GM12801 (cell line): ENCODE measurements around the gene PEX14.

Source experiments
- TF ChIP-seq, protein P1 (sequence below): IDR thresholded peaks from one replicate; pipeline ENCODE4 v1.5.1; 2011; ENCODE audit warnings: control low read depth; ENCODE audit not compliant: insufficient read length; ENCODE audit errors: extremely low read depth

The PEX14 gene, protein sequence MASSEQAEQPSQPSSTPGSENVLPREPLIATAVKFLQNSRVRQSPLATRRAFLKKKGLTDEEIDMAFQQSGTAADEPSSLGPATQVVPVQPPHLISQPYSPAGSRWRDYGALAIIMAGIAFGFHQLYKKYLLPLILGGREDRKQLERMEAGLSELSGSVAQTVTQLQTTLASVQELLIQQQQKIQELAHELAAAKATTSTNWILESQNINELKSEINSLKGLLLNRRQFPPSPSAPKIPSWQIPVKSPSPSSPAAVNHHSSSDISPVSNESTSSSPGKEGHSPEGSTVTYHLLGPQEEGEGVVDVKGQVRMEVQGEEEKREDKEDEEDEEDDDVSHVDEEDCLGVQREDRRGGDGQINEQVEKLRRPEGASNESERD

DNA sequence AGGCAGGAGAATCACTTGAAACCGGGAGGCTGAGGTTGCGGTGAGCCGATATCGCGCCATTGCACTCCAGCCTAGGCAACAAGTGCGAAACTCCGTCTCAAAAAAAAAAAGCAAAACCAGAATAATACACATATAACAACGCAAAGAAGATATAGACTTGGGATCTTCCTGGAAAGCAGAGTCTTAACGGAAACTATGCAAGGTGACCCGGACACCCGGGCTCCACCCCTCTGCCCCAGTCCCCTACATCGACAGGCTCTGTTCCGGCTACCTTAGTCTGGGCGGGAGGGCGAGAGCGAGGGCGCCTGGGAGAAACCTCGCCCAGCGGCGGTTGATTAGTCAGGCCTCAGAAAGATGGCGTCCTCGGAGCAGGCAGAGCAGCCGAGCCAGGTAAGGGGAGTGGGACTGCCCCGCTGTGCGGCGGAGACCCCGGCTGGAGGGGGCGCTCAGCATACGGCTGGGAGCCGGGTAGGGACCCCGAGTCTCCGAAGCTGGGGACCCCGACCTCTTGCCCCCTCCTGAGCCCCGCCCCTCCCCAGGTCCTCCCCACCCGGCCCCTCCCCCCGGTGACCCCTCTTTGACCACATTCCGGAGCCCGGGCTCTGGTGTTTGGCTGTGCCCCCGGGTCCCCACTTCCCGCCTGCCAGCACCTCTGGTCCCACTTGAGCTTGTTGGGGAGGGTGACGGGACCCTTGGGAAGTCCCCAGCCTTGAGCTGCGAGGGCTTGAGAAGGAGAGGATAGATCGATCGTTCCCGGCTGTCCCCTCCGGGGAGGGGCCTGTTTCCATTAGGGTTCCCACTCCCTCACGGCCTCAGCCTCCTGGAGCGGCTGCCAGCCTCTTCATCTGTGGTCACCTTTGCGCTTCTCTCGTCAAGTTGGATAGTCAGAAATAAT, at the start of gene PEX14:
Gene PEX14 (plus strand): TSS at position 338 of the 895 bp plus-strand sequence. CDS start 17 bp downstream, at position 355.
- TF ChIP-seq, protein P1, sequence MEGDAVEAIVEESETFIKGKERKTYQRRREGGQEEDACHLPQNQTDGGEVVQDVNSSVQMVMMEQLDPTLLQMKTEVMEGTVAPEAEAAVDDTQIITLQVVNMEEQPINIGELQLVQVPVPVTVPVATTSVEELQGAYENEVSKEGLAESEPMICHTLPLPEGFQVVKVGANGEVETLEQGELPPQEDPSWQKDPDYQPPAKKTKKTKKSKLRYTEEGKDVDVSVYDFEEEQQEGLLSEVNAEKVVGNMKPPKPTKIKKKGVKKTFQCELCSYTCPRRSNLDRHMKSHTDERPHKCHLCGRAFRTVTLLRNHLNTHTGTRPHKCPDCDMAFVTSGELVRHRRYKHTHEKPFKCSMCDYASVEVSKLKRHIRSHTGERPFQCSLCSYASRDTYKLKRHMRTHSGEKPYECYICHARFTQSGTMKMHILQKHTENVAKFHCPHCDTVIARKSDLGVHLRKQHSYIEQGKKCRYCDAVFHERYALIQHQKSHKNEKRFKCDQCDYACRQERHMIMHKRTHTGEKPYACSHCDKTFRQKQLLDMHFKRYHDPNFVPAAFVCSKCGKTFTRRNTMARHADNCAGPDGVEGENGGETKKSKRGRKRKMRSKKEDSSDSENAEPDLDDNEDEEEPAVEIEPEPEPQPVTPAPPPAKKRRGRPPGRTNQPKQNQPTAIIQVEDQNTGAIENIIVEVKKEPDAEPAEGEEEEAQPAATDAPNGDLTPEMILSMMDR: no peak

DNA sequence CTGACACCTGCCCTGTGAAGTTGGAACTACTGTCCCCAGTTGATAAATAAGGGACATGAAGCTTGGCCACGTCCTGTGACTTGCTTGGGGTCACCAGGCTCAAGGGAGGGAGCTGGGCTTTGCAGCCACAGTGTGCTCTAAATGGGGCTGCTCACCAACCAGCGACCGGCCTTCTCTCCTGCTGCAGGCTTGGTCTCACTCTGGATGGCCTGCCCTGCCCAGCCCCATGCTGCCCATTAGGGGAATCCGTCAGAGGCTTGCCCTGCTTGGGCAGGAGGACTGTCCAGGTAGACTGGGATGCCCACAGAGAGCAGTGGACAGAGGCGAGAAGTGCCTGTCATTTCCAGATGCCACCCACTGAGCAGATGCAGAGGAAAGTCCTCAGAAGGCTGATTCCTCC, 45.8 kb upstream of the PEX14 start:
- TF ChIP-seq, protein P1: no peak

DNA sequence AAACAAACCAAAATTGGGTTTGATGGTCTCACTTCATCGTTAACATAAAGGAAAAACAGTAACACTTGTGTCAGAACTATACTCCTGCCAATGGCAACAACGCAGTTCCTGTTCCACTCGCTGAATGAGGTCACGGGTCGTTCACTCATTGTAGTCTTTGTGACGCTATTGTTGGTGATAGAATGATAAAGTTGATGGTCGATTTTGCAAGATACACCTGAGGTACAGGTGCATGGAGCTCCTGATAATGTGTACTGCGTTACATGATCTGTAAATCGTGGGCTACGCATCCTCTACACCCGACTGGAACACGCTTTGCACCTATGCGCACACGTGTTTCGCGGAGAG, 44.9 kb upstream of the PEX14 start:
- TF ChIP-seq, protein P1: no peak

DNA sequence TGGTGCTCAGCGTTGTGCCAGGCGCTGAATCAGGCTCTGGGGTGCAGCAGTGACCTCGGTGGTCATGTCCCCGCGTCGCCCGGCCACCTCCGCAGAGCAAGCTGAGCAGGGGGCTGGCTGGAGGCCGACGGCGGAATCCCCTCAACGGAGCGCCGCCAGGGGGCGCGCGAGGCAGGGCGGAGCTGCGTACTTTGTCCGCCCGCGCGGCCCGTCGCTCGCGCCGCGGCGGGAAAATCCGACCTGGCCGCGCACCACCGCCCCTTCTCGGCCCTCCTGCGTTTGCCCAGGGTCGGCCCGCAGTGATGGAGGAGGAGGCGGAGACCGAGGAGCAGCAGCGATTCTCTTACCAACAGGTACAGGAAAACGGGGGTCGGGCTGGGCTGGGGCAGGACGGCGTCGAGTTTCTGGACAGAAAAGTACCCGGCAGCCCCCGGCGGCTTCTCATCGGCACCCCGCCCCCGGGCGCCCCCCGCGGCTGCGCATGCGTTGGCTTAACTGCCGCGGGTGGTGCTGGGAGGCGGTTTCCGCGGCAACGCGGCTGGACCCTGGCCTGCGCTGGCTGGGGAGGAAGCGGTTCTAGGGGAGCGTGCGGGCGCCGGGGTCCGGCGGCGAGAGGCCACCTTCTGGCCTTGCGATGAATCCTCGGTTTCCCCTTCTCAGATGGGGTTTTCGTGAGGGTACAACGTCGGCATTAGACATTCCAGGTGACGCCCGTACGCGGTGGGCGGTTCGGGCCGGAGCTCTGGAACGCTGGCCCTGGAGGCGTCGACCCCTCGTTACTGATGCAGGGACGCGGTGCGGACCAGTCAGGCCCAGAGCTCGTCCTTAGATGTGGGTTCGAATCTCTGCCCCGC, 44.3 kb upstream of the PEX14 start, which contains the start of gene CENPS:
Gene CENPS (plus strand): TSS at position 218 of the 854 bp plus-strand sequence. CDS start 85 bp downstream, at position 303.
- TF ChIP-seq, protein P1: no peak

DNA sequence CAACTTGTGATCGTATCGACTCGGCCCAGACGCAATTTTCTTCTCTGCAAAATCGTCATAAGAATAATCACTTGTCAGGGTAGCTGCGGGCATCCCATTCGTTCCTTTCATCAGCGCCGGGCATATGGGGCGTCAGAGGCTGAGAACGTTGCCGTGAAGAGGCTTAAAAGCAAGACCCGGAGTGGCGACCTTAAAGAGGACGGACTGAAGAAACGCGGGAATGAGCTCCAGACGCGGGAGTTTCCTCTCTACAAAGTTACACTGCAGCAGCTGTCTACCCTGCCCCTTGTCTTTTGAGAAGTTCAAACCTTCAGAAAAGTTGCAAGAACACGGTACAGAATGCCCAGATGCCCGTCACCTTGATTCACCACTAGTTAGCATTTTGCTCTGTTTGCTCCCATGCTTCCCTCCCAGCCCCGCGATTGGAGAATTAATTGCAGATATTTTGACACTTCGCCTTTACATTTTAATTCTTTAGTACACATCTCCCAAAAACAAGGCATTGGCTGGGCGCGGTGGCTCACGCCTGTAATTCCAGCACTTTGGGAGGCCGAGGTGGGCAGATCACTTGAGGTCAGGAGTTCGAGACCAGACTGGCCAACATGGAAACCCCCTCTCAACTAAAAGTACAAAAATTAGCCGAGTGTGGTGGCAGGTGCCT, 43.5 kb upstream of the PEX14 start:
- TF ChIP-seq, protein P1: no peak

DNA sequence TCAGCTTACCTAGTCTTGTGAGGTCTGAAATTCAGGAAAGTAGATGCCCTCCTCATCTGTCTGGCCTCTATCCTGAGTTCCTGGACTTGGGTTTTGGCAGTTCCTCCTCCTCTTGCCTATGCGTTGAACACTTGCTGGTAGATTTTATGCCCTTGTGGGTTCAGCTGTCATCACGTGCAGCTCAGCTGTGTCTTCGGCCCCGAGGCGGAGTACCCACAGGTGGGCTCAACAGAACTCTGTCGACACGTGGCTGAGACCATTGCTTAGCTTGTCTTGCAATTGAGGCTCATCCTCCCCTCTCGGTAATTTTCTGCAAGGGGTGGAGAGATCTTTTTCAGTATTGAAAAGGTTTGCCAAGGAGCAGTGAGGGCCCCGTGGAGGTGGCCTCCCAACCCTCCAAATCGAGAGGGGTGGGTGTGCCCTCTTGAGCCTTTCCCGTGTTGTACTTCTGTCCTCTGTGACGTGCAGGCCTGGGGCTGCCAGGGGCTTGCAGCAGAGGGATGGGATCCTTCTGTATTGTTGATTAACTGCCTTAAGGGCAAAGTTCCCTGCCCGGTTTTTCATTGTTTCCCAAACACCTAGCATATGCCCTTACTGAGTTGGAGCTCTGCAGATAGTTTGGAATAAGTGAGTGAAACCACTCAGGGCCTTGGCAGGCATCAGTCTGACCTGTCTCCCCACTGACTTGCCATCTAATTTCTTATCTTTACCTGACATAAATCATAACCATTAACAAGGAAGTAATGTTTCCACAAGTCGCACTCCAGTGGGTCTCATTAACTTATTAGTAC, 41.6 kb upstream of the PEX14 start:
- TF ChIP-seq, protein P1: no peak
